Measurements from ENCODE around the gene MLEC.

GRCh38 chr12:120703311-120703942 is 16.5 kb downstream of the MLEC start:
- no peak for TF ChIP-seq CTCF (IDR thresholded peaks at IDR 0.05)
- TF ChIP-seq POLR2A (IDR thresholded peaks at IDR 0.05): peak in 1 of 2 donors; percentile 21
